HepG2 (cell line): ENCODE results near the gene TCF12. TPM values are rescaled to one million over a fixed set of nuclear protein-coding genes. Genes with fewer than 3 reads are reported as not detected.

Source experiments
- AKNA ChIP-seq: sonication (generic); formaldehyde crosslinking; IDR thresholded peaks from 2 replicates; pipeline ENCODE4 v1.4.0; 2020; ENCODE audit warnings: missing genetic modification reagents, borderline replicate concordance
- ELF3 ChIP-seq: IDR thresholded peaks from 2 replicates; pipeline ENCODE4 v1.6.1; 2016; ENCODE audit warnings: missing genetic modification reagents, missing compliant biosample characterization
- FOXO4 ChIP-seq: sonication (generic); formaldehyde crosslinking; conservative IDR thresholded peaks from 2 replicates; pipeline ENCODE4 v1.8.1; 2023; ENCODE audit warnings: missing genetic modification reagents
- IRF9 ChIP-seq: sonication (generic); formaldehyde crosslinking; IDR thresholded peaks from 2 replicates; pipeline ENCODE4 v1.8.0; 2022; ENCODE audit warnings: missing genetic modification reagents, mild to moderate bottlenecking, borderline replicate concordance
- NFRKB ChIP-seq: fragments of 450-650 bp; IDR thresholded peaks from 2 replicates; pipeline ENCODE4 v1.6.1; 2017
- RFX3 ChIP-seq: IDR thresholded peaks from 2 replicates; pipeline ENCODE4 v1.6.1; 2016; ENCODE audit warnings: missing biosample characterization, missing genetic modification reagents
- SIX4 ChIP-seq: sonication (generic); formaldehyde crosslinking; IDR thresholded peaks from 2 replicates; pipeline ENCODE4 v1.4.0; 2020; ENCODE audit warnings: missing genetic modification reagents
- SMC3 ChIP-seq: IDR thresholded peaks from 2 replicates; pipeline ENCODE4 v1.6.1; 2011; ENCODE audit warnings: low read length, improper control_type of control experiment
- SP2 ChIP-seq: sonication (generic); formaldehyde crosslinking; IDR thresholded peaks from 2 replicates; pipeline ENCODE4 v1.5.1; 2020; ENCODE audit warnings: mild to moderate bottlenecking, missing genetic modification reagents
- SRF ChIP-seq: IDR thresholded peaks from 2 replicates; pipeline ENCODE4 v1.6.1; 2011; ENCODE audit warnings: mild to moderate bottlenecking, low read depth, low read length, moderate library complexity
- SRY ChIP-seq: sonication (generic); formaldehyde crosslinking; IDR thresholded peaks from 2 replicates; pipeline ENCODE4 v1.8.0; 2022; ENCODE audit warnings: mild to moderate bottlenecking, missing genetic modification reagents
- ZEB1 ChIP-seq: IDR thresholded peaks from 2 replicates; pipeline ENCODE4 v1.6.1; 2012; ENCODE audit warnings: mild to moderate bottlenecking, low read depth, inconsistent platforms; ENCODE audit not compliant: insufficient replicate concordance
- ZNF556 ChIP-seq: sonication (generic); formaldehyde crosslinking; IDR thresholded peaks from 2 replicates; pipeline ENCODE4 v1.4.0; 2020; ENCODE audit warnings: mild to moderate bottlenecking, missing genetic modification reagents, borderline replicate concordance
- ZNF563 ChIP-seq: sonication (generic); formaldehyde crosslinking; IDR thresholded peaks from 2 replicates; pipeline ENCODE4 v1.8.0; 2022; ENCODE audit warnings: mild to moderate bottlenecking, moderate library complexity, missing genetic modification reagents
- ZNF598 ChIP-seq: sonication (generic); formaldehyde crosslinking; IDR thresholded peaks from 2 replicates; pipeline ENCODE4 v1.5.1; 2020; ENCODE audit warnings: mild to moderate bottlenecking, missing genetic modification reagents, borderline replicate concordance
- ZNF770 ChIP-seq: sonication (generic); formaldehyde crosslinking; IDR thresholded peaks from 2 replicates; pipeline ENCODE4 v1.5.0; 2020; ENCODE audit warnings: mild to moderate bottlenecking, missing genetic modification reagents
- ZNF781 ChIP-seq: sonication (generic); formaldehyde crosslinking; IDR thresholded peaks from 2 replicates; pipeline ENCODE4 v1.5.1; 2020; ENCODE audit warnings: borderline replicate concordance, mild to moderate bottlenecking, missing genetic modification reagents; ENCODE audit errors: not compliant biosample characterization
- polyA plus RNA-seq, 8 experiments: library from polyadenylated mRNA; depleted of rRNA in 3 of 8; stranded (reverse) in 7 of 8; unstranded in 1 of 8; fragments of >200 nt; fragmentation: Illumina TruSeq in 4 of 8; extraction: Trizol in 4 of 8; gene quantifications; 2 replicates each; pipeline versions ENCODE4 v1.2.1 to v1.2.3, GENCODE V29; 2011 to 2016; ENCODE audit warnings: low read depth in 4 of 8, missing spikeins in 1 of 8, mixed read lengths in 1 of 8; ENCODE audit not compliant: insufficient read depth in 1 of 8
- total RNA-seq, 5 experiments: library from RNA; depleted of rRNA; stranded (reverse); fragments of >200 nt; fragmentation: Illumina TruSeq; extraction: Trizol; gene quantifications; 2 replicates each; pipeline ENCODE4 v1.2.3, GENCODE V29; 2016; ENCODE audit warnings: low read depth in 1 of 5

The TCF12 gene
- total and polyA plus RNA-seq, 2 of the 13 experiments (the other 11 are each of a cell fraction or from before 2014, with no cell fraction given): 48.6 to 51.1 TPM

- TF ChIP-seq AKNA (CRISPR knock-in tag) (no peak), ZNF563 (CRISPR knock-in tag) (peak; percentile 52; the same call in 1 of the 2 replicates), ZNF556 (CRISPR knock-in tag) (no peak), IRF9 (peak; percentile 25; the same call in 1 of the 2 replicates), ZNF781 (CRISPR knock-in tag) (no peak), NFRKB (peak; percentile 56; the same call in 1 of the 2 replicates), FOXO4 (no peak), SRY (CRISPR knock-in tag) (no peak), SRF (no peak), ELF3 (CRISPR knock-in tag) (peak; percentile 64), ZNF598 (CRISPR knock-in tag) (no peak), RFX3 (CRISPR knock-in tag) (peak; percentile 44), SIX4 (0 out of 2 replicates have a peak, but pooled peaks have one; percentile 25), ZEB1 (peak; percentile 52), SMC3 (no peak), ZNF770 (peak; percentile 80), SP2 (CRISPR knock-in tag) (peak; percentile 63)
Measured at GRCh38 chr15:56918046-56918938, at the start of gene TCF12 (continued).
